Omental fat pad (tissue), 4 donors: ENCODE measurements around the gene DNAH3. TPM values are rescaled to one million over a fixed set of nuclear protein-coding genes. Genes with fewer than 3 reads are reported as not detected.
A peak's percentile ranks its signal among the peaks of the same experiment; 100 is the strongest.

Experiments used
- ATAC-seq: fragments of 150-250 bp; one replicate; pipeline ENCODE4 v1.9.1; 2016; ENCODE audit warnings: mild to moderate bottlenecking, moderate library complexity; ENCODE audit not compliant: low FRiP score
- DNase-seq: peaks from one replicate; pipeline ENCODE4 v3.0.0-alpha.2; 2019; ENCODE audit warnings: low spot score
- total RNA-seq, 4 donors: library from RNA; depleted of rRNA; stranded (reverse); fragments of >200 nt; gene quantifications; one replicate each; pipeline ENCODE4 v1.1.0, GENCODE V29; 2016
- TF ChIP-seq, protein P1 (sequence below), 3 donors: fragments of 450-650 bp; IDR thresholded peaks; one replicate each; pipeline ENCODE4 v1.5.1; 2016 to 2017; ENCODE audit warnings: antibody characterized with exemption in 3 of 3, mild to moderate bottlenecking in 3 of 3, moderate library complexity in 2 of 3

DNAH3 gene
- total RNA-seq, 4 donors from 2014 or later = 0.12 TPM; not detected in 3

DNA sequence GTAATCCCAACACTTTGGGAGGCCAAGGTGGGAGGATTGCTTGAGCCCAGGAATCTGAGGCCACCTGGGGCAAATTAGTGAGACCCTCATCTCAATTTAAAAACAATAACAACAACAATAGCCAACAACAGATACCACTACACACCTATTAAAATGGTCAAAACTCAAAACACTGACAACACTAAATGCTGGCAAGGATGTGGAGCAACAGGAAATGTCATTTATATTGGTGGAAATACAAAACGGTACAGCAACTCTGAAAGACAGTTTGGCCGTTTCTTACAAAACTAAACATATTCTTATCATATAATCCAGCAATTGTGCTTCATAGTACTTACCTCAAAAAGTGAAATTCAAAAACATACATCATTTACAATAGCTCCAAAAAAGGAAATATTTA is 57.7 kb downstream of the DNAH3 start:
- ATAC-seq = no peak
- no peak for DNase-seq
- TF ChIP-seq, protein P1, sequence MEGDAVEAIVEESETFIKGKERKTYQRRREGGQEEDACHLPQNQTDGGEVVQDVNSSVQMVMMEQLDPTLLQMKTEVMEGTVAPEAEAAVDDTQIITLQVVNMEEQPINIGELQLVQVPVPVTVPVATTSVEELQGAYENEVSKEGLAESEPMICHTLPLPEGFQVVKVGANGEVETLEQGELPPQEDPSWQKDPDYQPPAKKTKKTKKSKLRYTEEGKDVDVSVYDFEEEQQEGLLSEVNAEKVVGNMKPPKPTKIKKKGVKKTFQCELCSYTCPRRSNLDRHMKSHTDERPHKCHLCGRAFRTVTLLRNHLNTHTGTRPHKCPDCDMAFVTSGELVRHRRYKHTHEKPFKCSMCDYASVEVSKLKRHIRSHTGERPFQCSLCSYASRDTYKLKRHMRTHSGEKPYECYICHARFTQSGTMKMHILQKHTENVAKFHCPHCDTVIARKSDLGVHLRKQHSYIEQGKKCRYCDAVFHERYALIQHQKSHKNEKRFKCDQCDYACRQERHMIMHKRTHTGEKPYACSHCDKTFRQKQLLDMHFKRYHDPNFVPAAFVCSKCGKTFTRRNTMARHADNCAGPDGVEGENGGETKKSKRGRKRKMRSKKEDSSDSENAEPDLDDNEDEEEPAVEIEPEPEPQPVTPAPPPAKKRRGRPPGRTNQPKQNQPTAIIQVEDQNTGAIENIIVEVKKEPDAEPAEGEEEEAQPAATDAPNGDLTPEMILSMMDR (IDR thresholded peaks at IDR 0.05) = no peak

DNA sequence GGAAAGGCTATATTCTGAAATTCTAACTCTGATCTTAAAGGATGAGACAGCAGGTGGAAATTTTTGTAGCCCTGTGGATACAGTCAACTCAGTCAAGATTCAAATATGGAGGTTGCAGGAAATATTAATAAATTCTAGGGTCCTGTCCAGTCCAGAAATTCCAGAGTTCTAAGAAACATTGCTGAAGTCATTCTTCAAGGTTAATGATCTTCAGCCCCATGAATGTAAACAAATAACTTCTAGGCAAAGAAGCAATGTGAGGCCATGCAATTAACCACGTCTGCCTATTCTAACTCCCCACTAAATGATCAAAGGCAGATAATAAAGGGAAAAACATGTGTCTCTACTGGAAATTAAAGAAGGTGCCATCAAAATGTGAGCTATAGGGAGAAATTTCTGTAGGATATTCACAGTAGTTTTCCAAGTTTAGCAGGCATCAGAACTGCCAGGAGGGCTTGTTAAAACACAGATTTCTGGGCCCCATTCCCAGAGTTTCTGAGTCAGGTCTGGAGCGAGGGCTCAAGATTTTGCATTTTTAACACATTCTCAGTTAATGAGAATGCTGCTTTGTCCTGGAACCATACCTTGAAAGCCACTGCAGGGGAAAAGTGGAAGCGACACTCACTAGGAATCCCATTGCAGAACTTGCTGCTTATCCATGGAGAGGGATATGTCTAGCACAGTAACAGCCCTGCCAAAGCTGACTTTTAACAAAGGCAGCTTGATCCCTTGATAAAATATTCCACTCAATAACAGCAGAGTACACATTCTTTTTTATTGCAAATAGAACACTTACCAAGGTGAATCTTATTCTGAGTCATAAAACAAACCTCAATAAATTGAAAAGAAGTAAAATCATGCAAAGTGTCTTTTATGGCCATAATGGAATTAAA is 61.8 kb downstream of the DNAH3 start:
- TF ChIP-seq, protein P1 (IDR thresholded peaks at IDR 0.05) = no peak
- no peak for ATAC-seq
- no peak for DNase-seq

DNA sequence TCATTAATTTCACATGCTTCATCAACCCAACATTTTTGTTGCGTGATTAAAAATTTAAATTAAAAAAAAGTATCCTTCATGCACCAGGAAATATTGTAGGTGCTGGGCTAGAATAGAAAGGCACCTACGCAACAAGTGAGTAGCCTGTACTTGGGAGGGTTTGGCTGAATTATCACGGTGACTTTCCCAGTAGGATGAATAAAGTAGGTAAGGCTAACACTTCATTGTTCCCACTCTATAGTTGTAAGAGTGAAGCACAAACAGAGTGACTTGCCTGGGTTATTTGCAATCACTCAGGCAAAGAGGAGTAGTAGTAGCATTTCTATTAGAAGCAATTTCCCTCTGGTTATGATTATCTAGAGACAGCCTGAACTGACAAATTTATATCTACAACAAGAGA is 62.5 kb downstream of the DNAH3 start:
- DNase-seq = no peak
- ATAC-seq = no peak
- TF ChIP-seq, protein P1 (IDR thresholded peaks at IDR 0.05) = no peak

DNA sequence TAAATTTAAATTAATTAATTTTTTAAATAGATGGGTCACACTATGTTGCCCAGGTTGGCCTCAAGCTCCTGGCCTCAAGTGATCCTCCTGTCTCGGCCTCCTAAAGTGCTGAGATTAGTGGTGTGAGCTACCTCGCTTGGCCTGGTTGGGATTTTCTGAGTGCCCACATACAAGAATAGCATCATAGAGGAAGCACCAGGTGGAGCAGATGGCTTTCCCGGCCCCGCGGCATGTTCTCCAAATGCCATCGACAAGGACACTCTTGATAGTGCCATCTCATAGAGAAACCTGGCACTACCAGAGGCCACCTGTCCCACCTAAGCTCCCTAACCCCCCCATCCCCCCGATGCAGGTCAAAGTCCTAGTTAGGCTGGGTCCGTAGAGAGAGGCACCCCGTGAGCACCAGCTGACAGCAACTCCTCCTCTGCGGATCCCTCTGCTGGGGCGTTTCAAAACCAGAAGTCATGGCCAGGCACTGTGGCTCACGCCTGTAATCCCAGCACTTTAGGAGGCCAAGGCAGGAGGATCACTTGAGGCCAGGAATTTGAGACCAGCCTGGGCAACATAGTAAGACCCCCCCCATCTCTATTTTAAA is 65.9 kb downstream of the DNAH3 start:
- TF ChIP-seq, protein P1 (IDR thresholded peaks at IDR 0.05) = no peak
- ATAC-seq (no peak), DNase-seq (no peak)

DNA sequence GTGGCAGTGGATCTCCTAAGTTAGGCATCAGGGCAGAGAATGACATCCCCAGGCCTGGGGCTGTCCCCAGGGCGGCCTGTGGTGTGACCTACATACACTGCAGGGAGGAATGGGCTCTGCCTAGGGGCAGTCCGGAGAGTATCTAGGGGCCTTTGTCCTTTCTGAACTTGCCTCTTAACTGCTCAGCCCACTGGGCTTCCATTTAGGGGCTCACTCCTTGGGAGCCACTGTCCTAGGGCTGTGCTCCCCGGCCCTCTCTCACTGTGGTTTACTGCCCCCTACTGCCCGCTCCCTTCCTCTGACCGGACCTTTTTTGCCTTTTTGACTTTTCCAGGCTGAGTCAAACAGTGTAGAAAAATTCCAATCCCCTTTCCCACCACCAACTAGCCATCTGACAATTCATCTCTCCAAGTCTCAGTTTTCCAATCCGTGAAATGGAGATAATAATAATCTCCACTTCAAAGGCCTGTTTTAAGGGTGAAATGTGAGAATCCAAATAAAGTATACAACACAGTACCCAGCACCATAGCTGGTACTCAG is 66.8 kb downstream of the DNAH3 start:
- TF ChIP-seq, protein P1 (IDR thresholded peaks at IDR 0.05) = peak in 1 of 3 donors; percentile 24
- DNase-seq (peak; percentile 37), ATAC-seq (peak; percentile 81)

DNA sequence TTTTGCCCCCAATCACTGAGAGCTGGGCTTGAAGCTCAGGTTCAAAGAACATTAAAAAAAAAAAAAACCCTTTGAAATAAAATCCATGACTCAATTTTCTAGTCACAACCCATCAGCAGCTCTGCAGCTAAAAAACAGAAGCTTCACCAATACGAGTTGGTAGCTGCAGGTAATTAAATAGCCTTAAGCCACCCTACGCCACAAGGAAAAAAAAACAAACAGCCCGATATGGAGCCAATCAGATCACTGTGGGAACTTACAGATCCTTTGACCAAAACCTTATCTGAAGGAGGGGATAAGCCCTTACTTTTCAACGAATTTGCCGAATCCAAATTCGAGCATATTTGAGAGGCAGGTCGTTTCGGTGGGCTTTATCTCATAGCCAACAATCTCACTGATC is 69.3 kb downstream of the DNAH3 start:
- no peak for ATAC-seq
- TF ChIP-seq, protein P1 (IDR thresholded peaks at IDR 0.05) = no peak
- DNase-seq = no peak
